Stimulated activated CD8-positive, alpha-beta memory T cell treated with anti-CD3 and anti-CD28 coated beads, Interleukin-7, amount 100 ng/mL, for 1 hour (primary cell): ENCODE results near the gene NPY4R.
"Not testable (repeated sequence)": the region's sequence is repeated elsewhere in the genome, so short reads cannot be mapped to it uniquely, and the experiment has no call there.

Experiments
- DNase-seq, 2 donors: peaks; one replicate each; pipeline ENCODE4 v3.0.0-alpha.2; 2020; ENCODE audit warnings: low read depth in 2 of 2

Gene NPY4R

DNA sequence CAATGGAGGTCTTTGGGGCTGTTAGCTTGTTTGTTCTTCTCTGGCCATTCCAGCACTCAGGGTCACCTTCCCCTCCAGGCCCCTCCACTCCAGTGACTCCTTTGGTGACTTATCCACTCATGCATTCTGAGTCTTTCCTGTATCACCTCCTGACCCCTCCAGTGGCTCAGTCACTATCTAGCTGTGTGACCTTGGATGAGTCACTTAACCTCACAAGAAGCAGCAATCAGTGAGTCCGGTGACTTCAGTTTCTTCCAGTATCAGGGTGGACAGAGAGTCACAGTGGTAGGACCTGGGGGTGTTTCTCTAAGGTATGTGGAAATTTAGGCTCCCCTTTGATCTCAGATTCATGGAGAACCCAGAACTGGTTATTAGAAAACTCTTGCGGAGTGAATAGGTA, 9.8 kb downstream of the NPY4R start:
- not testable (repeated sequence) for DNase-seq

DNA sequence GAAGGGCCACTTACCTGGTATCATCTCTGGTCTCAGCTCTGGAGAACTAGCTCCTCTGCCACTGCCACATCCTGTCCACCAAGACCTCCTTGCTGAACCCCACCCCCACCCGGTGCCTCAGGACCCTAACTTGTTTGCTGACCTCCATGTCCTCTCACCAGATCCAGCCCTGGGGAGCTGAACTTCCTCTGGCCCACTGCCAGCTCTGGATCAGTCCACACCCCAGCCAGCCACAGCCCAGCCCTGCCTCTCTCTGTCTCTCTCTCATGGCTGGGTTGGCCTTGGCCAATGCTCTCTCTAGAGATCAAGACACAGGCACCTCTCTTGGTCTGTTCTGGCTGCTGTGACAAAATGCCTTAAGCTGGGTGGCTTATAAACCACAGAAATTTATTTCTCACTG, 14.4 kb downstream of the NPY4R start:
- DNase-seq: not testable (repeated sequence)

DNA sequence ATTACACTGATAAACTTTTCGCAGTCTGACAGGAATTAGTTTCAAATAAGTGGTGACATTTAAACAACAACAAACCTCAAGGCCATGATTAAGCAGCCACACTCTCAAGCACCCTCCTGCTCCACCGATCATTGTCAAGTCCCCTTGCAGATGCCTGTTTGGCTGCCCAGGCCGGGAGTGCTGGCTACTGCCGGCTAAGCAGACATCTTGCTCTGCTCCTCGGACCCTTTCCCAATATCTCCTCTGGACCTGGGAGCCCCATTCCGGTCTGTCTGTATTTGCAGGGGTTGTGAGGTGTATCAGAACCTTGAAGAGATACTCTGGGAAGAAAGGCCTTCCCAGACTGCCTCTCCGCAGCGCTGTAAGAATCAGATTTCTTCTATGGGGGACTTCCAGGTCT, 14.9 kb downstream of the NPY4R start:
- DNase-seq: not testable (repeated sequence)

DNA sequence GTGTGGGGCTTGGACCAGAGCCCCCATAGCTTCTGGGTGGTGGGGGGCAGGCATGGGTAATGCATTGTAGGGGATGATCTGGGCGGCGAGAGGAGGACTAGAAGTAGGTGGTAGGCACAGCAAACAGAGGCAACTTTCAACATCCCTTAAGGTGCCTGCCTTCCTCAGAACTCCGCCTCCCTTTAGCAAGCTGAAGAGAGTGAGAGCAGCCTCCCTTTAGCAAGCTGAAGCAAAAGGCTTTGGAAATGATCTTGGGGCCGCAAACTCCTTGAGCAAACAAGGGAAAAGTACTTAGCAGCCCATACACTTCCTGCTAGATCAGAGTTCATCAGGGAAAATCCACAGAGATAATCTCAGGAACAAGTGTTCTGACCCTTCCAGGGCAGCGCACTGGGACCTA, 18.3 kb downstream of the NPY4R start:
- not testable (repeated sequence) for DNase-seq

DNA sequence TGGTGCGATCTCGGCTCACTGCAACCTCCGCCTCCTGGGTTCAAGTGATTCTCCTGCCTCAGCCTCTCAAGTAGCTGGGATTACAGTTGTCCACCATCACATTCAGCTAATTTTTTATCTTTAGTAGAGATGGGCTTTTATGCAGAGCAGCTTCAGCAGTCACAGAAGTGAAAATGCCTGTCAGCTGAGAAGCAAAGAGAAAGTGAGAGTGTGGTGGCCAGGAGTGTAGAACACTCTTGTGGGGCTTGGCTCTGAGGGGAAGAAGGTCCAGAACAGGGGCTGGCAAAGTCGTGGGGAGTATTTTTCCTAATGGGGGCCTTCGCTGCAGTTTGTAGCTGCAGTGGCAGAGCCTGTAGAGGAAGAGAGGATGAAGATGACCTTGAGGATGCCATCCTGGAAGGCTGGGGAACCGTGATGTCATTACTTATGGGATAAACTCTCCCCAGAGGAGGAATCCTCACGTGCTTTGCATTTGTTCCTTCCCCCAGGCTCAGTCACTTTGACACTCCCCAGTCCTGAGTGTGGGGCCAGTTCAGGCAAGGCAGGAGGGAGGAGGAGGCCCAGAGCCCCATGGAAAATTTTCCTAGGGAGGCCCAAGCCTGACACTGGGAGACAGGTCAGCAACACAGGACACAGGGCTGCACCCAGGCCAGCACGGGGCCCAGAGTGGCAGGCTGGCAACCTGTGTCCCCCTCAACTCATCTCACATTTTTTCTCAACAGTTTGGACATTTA, 20.2 kb downstream of the NPY4R start:
- DNase-seq: not testable (repeated sequence)

DNA sequence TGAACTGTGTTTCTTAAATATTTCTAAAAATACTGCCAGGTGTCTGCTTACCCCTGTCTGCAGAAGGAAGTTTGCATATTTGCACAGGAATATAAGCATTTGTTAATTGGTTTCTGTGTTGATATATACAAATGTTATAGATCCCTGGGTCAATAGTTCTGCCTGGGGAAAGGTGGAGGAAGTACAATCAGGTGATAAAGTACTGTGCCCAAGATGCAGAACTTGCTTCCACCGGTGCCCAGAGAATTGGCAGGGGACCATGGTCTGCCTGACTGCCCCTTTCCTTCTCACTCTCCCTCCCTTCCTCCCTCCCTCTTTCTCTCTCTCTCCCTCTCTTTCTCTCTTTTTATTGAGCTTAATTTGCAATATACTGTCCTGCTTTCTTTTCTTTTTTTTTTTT, 22.3 kb downstream of the NPY4R start:
- DNase-seq: not testable (repeated sequence)

DNA sequence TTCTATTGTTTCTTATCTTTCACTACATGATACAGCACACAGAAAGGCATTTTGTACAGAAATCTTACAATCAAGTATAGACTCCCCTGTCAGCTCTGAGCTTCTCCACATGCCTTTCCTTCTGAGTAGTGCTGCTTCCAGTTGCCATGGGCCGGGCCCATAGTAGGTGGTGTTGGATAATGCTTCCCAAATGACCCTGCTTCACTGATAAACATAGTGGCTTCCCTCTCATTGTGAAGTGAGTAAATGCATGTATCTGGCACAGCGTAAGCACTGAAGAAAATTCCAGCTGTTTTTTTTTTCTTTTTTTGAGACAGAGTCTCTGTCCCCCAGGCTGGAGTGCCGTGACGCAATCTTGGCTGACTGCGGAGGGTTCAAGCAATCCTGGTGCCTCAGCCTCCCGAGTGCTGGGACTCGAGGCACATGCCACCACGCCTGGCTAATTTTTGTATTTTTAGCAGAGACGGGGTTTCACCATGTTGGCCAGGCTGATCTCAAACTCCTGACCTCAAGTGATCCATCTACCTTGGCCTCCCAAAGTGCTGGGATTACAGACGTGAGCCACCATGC, 23.0 kb downstream of the NPY4R start:
- DNase-seq: not testable (repeated sequence)

DNA sequence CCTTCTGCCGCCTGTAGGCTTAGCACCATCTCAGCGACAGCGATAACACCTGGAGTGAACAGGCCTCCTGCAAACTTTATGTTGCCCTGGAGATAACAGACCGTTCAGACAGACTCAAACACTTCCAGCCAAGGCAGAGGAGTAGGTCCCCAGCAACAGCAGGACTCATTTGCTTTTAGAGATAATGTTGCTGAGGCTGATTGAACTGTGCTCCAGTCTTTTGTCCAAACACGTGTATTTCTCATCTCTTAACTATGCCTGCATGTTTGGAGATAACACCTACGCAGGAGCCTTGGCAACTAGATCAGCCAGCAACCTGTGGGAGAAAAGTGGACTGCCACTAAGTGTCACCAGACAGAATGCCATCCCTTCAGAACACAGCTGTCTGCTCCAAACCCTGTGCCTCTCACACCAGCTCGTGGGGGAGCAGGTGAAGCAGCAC, 23.9 kb downstream of the NPY4R start:
- not testable (repeated sequence) for DNase-seq

DNA sequence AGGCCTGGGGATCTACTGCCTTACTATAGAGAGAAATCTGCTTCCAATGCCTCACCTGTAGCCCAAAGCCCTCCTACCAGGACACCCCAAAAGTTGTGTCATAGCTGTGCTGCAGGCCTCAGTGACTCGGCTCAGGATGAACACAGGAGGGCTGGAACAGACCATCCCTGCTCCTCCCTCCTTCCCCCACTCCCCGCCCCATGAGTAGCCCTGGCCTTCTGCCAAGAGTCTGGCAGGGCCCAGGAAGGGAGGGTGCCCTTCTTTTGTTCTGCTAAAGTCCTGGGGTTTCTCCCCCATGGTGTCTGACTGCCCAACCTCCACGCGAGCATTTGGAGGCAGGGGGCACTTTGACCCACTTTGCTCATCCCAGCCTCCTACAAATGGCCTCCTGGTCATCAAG, 24.8 kb downstream of the NPY4R start:
- DNase-seq: not testable (repeated sequence)

DNA sequence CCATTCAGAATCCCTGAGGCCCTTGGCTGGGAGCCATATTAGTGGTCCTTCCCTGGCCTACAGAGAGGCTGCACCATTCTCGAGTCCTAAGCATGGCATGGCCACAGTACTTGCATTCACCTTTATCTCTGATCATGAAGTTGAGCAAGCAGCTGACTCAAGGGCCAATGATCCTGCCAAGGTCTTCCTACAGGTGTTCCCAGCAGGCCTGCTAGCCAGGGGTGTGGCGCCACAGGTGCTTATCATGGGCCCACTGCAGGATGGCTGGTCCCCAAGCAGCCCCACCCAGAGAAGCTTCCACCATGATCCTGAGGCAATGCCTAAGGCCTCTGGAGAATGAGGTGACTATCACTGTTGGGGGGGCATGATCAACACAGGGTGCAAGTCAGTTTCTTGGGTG, 42.2 kb downstream of the NPY4R start:
- not testable (repeated sequence) for DNase-seq

DNA sequence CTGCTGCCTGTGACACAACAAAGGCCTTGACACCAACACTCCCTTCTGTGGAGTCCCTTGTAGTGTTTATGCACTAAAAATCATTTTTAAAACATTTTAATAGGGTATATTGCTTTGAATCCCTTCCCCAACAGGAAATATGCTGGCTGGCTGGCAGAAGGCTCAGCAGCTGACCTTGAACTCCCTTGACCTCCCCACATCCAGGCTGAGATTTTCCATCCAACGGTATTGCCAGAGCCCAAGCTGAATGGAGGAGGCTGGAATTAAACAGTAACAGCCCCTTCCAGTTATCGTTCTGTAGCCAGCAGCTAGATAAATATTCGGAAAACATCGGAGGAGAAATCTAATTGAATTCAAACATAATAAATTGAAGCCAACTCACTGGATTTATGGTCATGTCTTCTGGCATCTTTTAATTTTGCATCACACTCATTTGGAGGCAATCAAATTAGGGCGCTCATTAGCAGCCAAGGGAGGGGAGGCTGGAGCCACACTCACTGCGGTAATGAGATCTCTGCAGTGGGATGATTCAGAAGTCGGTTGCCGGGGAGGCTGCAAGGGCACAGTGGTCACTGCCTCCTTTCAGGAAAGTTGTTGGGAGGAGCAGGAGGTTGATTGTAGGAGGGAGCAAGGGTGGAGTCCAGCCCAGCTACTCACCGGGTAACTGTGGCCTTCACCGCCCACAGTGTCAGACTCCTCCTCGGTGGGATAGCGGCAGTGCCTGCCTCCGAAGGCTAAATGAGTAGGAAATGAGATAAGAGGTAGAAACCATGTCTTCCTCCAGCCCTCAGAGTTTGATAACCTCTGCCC, 46.0 kb downstream of the NPY4R start:
- DNase-seq: not testable (repeated sequence)

DNA sequence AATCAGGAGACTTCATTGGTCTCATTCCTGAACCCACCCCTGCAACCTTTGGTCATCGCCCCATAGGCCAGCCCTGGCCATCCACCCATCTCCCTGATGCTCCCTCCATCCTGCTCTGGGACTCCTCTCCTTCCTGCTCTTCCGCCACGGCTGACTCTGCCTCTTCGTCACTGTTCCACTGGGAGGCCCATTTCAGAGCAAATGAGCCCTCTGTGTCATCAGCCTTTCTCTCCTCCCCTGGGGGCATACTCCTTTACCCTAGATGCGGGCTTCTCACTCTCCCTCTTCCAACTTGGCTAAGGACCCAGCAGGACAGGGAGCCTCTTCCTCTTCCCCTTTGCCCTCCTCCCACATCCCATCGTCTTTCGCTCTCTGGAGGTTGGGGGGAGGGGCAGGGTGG, 47.5 kb downstream of the NPY4R start:
- DNase-seq: not testable (repeated sequence)

DNA sequence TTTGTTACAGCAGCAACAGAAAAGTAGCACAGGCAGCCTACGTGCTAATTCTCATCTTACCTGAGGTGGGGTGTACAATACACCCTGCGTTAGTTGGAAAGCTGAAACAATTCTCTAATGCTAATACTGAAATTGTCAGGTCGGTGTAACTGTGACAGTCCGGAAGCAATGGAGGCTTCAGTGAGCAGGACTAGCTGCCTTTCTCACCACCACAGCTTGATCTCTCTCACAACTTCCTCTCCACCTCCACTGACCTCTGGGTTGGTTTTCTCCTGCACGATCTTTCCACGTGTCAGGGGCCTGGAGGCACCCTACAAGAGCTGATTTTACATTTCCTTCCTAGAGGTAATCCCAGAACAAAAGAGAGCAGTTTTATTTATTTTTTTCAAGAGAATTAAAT, 50.5 kb downstream of the NPY4R start:
- not testable (repeated sequence) for DNase-seq

DNA sequence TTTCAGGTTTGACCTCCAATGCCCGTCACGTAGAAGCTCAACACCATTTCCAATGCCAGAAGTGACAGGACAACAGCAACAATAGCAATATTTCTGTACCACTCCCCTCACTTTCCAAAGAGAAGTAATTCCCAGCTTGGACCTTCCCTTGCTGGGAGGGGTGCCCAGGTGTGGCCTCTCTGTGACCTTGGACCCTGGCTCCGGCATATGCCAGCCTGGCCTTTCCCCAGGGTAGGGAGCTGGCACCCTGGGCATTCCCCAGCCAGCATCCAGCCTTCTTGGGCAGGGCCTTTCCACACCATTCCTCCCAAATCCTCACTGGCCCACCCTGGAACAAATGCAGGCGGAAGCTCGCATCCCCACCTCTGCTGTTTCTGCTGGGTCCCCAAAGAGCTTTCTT, 53.1 kb downstream of the NPY4R start:
- not testable (repeated sequence) for DNase-seq

DNA sequence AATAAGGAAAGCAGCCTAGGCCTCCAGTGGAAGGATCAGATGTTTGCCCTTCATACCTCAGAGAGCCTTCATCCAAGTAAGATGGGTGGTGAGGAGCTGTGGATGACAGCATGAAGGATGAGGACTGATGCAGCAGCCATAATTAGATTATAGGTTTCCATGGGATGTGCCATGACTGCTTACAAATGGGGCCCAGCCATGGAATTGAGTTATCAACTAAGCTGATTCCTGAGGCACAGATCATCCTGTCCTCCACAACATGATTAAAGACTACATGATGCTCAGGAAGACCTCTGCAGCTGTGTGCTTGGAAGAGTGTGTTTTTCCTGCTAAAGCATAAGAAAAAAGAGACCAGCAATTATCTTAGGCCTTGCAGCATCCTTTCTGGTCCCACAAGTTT, 54.6 kb downstream of the NPY4R start:
- not testable (repeated sequence) for DNase-seq
